ENCODE measurements around the gene NOXA1.
A peak's percentile ranks its signal among the peaks of the same experiment; 100 is the strongest.

NOXA1 gene

DNA sequence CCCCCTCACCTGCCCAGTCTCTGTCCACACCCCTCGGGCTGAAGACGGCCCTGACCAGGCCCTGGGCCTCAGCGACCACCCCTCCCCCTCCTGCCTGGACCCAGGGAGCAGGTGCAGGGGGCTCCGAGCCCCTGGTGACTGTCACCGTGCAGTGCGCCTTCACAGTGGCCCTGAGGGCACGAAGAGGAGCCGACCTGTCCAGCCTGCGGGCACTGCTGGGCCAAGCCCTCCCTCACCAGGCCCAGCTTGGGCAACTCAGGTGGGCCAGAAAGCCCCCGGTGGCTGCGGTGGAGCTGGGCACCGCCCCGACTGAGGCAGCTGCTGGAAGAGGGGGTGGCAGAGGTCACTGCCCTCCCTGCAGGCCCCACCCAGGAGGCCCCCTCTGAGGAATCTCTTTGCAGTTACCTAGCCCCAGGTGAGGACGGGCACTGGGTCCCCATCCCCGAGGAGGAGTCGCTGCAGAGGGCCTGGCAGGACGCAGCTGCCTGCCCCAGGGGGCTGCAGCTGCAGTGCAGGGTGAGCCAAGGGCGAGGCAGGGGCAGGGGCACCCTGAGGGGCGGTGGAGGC, 10.2 kb downstream of the NOXA1 start:
- H3K4me3 ChIP-seq (ENCODE audit: low read depth, low read length), result no peak overlapping the region
- in situ Hi-C loops (cut with HindIII; ENCODE audit: low sequenced_read_pairs), result no loop called here
- no peak for DNase-seq (ENCODE audit: low read depth, low spot score)
- TF ChIP-seq, protein P1, sequence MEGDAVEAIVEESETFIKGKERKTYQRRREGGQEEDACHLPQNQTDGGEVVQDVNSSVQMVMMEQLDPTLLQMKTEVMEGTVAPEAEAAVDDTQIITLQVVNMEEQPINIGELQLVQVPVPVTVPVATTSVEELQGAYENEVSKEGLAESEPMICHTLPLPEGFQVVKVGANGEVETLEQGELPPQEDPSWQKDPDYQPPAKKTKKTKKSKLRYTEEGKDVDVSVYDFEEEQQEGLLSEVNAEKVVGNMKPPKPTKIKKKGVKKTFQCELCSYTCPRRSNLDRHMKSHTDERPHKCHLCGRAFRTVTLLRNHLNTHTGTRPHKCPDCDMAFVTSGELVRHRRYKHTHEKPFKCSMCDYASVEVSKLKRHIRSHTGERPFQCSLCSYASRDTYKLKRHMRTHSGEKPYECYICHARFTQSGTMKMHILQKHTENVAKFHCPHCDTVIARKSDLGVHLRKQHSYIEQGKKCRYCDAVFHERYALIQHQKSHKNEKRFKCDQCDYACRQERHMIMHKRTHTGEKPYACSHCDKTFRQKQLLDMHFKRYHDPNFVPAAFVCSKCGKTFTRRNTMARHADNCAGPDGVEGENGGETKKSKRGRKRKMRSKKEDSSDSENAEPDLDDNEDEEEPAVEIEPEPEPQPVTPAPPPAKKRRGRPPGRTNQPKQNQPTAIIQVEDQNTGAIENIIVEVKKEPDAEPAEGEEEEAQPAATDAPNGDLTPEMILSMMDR (IDR thresholded peaks at IDR 0.05; ENCODE audit: low read depth, low read length), result no peak

DNA sequence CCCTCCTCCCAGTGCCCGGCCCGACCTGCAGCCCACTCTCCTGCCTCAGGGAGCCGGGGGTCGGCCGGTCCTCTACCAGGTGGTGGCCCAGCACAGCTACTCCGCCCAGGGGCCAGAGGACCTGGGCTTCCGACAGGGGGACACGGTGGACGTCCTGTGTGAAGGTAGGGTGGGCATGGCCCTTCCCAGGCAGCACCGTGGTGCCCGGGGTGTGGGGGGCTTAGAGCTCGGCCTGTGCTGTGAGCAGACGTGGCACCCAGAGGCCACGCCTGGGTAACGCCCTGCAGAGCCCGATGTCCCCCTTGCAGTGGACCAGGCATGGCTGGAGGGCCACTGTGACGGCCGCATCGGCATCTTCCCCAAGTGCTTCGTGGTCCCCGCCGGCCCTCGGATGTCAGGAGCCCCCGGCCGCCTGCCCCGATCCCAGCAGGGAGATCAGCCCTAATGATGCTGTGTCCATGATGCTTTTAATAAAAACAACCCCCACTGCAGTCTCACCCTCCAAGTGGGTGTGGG, 10.8 kb downstream of the NOXA1 start:
- TF ChIP-seq, protein P1 (IDR thresholded peaks at IDR 0.05; ENCODE audit: low read depth, low read length), result no peak
- in situ Hi-C loops (cut with HindIII; ENCODE audit: low sequenced_read_pairs), result no loop called here
- H3K4me3 ChIP-seq (ENCODE audit: low read depth, low read length), result no peak overlapping the region
- DNase-seq (ENCODE audit: low read depth, low spot score), result no peak

DNA sequence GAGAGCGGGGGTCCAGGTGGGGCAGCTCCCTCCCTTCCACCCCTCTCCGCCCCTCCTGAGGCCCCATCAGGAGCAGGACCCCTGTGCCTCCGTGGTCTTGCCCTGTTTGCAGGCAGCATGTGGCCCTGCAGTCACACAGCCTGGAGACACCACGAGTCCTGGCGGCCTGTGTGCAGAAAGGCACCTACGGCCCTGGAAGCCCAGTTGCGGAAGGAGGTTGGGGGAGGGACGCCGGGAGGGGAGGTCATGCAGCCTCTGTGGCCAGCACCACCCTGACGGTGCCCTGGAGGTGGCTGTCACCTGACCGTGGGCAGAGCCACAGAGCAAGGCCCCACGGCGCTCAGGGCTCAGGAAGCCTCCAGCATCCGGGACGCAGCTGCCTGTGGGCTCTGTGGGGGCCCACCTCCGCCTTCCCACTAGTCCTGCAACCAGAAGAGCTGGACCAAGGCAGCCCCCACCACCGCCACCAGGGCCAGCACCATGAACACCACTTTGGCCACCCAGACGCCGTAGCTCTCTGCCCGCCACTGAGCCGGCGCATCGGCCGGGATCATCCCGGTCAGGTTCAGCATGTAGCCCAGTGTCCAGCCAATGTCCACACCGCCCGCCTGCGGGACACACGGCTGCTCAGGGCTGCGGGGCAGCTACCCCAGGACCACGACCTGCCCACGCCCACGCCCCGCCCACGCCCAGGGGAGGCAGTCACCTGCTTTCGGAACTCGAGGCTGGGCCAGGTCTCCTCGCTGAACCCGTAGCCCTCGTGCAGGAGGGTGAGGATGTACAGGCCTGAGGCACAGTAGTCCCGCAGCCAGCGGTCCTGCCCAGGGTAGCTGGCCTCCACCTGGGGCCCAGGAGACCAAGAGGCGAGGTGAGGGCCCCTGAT, 11.5 kb downstream of the NOXA1 start:
- in situ Hi-C loops (cut with HindIII; ENCODE audit: low sequenced_read_pairs), result no loop called here
- TF ChIP-seq, protein P1 (IDR thresholded peaks at IDR 0.05; ENCODE audit: low read depth, low read length), result no peak
- no peak for DNase-seq (ENCODE audit: low read depth, low spot score)
- H3K4me3 ChIP-seq (ENCODE audit: low read depth, low read length), result no peak overlapping the region

DNA sequence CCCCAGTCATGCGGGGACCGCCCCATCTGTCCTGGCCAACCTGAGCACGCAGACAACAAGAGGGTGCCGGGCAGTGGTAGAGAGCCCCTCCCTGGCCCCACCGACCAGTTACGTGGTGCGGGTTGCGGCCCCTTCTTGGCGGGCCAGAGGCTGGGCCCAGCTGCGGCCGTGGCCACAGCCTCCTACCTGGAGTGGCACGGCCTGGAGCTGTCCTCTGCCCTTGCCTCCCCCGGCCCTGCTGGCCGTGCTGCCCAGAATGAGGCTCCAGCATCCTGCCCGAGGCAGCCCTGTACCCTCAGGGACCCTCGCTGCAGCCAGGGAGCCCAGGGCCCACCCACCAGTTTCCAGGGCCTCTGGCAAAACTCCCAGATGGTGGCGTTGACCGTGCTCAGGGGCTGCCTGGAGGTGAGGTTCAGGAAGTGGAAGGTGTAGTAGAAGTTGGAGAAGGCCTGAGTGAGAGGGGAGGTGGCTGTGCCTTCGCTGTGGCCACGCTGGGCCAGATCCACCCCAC, 12.2 kb downstream of the NOXA1 start:
- TF ChIP-seq, protein P1 (IDR thresholded peaks at IDR 0.05; ENCODE audit: low read depth, low read length), result no peak
- DNase-seq (ENCODE audit: low read depth, low spot score), result no peak
- no peak overlapping the region for H3K4me3 ChIP-seq (ENCODE audit: low read depth, low read length)
- in situ Hi-C loops (cut with HindIII; ENCODE audit: low sequenced_read_pairs), result no loop called here

DNA sequence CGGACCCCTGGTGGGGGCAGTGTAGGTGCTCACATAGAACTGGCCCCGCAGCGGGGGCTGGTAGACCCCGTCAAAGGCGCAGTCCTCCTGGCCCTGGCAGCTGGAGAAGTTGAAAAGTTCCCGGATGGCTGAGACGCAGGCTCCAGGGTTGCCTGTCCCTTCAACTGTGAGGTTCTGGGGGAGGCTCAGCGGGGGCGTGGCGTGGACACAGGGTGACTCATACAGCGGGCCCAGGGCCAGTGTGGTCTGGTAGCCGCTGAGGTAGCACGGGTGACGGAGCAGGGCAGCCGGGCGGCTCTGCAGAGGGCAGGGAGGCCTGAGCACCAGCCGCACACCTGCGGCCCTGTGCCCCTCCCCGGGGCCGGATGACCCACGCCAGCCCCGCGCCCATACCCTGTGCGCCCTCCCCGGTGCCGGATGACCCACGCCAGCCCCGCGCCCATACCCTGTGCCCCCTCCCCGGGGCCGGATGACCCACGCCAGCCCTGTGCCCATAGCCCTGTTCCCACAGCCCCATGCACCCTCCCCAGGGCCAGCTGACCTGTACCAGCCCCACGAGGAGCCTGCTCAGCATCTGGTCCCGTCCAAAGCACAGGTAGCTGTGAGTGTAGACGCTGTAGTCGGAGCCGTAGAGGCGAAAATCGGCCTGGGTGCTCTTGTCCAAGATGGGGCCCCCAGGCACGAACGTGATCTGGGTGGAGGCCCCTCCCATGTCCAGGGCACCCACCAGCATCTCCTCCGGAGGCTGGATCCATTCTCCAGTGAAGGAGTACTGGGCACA, 13.0 kb downstream of the NOXA1 start:
- TF ChIP-seq, protein P1 (IDR thresholded peaks at IDR 0.05; ENCODE audit: low read depth, low read length), result no peak
- in situ Hi-C loops (cut with HindIII; ENCODE audit: low sequenced_read_pairs), result no loop called here
- peak; percentile 85 for DNase-seq (ENCODE audit: low read depth, low spot score)
- no peak overlapping the region for H3K4me3 ChIP-seq (ENCODE audit: low read depth, low read length)

Data from astrocyte of the spinal cord (primary cell).